MM.1S (cell line): Measurements from ENCODE around the gene YDJC.

ENCODE experiments used
- DNase-seq: peaks from one replicate; pipeline ENCODE4 v3.0.0-alpha.2; 2015
- H2AFZ ChIP-seq: fragments of 300-600 bp; sonication (generic); 2 replicates; pipeline ENCODE4 v1.6.0; 2016; ENCODE audit warnings: antibody characterized with exemption, low read length
- H3F3A ChIP-seq: fragments of 300-600 bp; sonication (generic); 2 replicates; pipeline ENCODE4 v1.6.1; 2016; ENCODE audit warnings: mild to moderate bottlenecking, antibody characterized with exemption, low read length, moderate library complexity, mixed read lengths; ENCODE audit not compliant: insufficient read depth
- H3K27ac ChIP-seq: fragments of 300-600 bp; sonication (generic); 2 replicates; pipeline ENCODE4 v1.5.1; 2016; ENCODE audit warnings: mild to moderate bottlenecking, low read length
- H3K27me3 ChIP-seq: fragments of 300-600 bp; sonication (generic); replicated peaks from 2 replicates; pipeline ENCODE4 v1.6.0; 2016; ENCODE audit warnings: low read length; ENCODE audit not compliant: insufficient read depth
- H3K36me3 ChIP-seq: fragments of 300-600 bp; sonication (generic); replicated peaks from 2 replicates; pipeline ENCODE4 v1.6.1; 2016; ENCODE audit warnings: mild to moderate bottlenecking, low read length, mixed read lengths; ENCODE audit not compliant: insufficient read depth
- H3K4me1 ChIP-seq: fragments of 300-600 bp; sonication (generic); 2 replicates; pipeline ENCODE4 v1.6.1; 2016; ENCODE audit warnings: low read length, mixed read lengths
- H3K4me2 ChIP-seq: fragments of 300-600 bp; sonication (generic); 2 replicates; pipeline ENCODE4 v1.6.0; 2016; ENCODE audit warnings: low read depth, low read length
- H3K4me3 ChIP-seq: fragments of 300-600 bp; sonication (generic); 2 replicates; pipeline ENCODE4 v1.5.1; 2016; ENCODE audit warnings: low read length, mixed read lengths
- H3K79me2 ChIP-seq: fragments of 300-600 bp; sonication (generic); 2 replicates; pipeline ENCODE4 v1.6.1; 2016; ENCODE audit warnings: mixed run types, low read length, mixed read lengths
- H3K9ac ChIP-seq: fragments of 300-600 bp; sonication (generic); 2 replicates; pipeline ENCODE4 v1.6.1; 2016; ENCODE audit warnings: low read length, mixed read lengths
- H3K9me2 ChIP-seq: fragments of 300-600 bp; sonication (generic); replicated peaks from 2 replicates; pipeline ENCODE4 v1.6.1; 2016; ENCODE audit warnings: mild to moderate bottlenecking, low read length, mixed read lengths; ENCODE audit not compliant: insufficient read depth
- H3K9me3 ChIP-seq: fragments of 300-600 bp; sonication (generic); replicated peaks from 2 replicates; pipeline ENCODE4 v1.6.1; 2016; ENCODE audit warnings: mild to moderate bottlenecking, low read length, mixed read lengths; ENCODE audit not compliant: insufficient read depth
- H4K20me1 ChIP-seq: fragments of 300-600 bp; sonication (generic); 2 replicates; pipeline ENCODE4 v1.6.1; 2016; ENCODE audit warnings: mild to moderate bottlenecking, low read length, moderate library complexity, mixed read lengths; ENCODE audit not compliant: insufficient read depth
- CTCF ChIP-seq: fragments of 300-600 bp; sonication (generic); IDR thresholded peaks from 2 replicates; pipeline ENCODE4 v1.5.1; 2016; ENCODE audit warnings: antibody characterized with exemption, low read length, mixed read lengths
- EZH2 ChIP-seq: fragments of 300-600 bp; sonication (generic); optimal IDR thresholded peaks from 2 replicates; pipeline ENCODE3; 2017; ENCODE audit warnings: low read depth, mild to moderate bottlenecking, antibody characterized with exemption, low read length, mixed read lengths
- EZH2phosphoT487 ChIP-seq: fragments of 300-600 bp; sonication (generic); IDR thresholded peaks from 2 replicates; pipeline ENCODE4 v1.6.1; 2018; ENCODE audit warnings: antibody characterized with exemption, low read length

YDJC gene

GRCh38 chr22:21594865-21595452 is 34.9 kb downstream of the YDJC start:
- H3K4me3 ChIP-seq: no peak overlapping the region
- no peak for DNase-seq
- peaks cover 100% of the 10 kb centered on the region for H3K79me2 ChIP-seq
- TF ChIP-seq EZH2phosphoT487 (no peak), CTCF (no peak), EZH2 (no peak)
- H3K4me1 ChIP-seq: no peaks in the 10 kb centered on the region
- H3K27me3 ChIP-seq: no peaks in the 10 kb centered on the region
- no peak overlapping the region for H3K9ac ChIP-seq
- H3K9me2 ChIP-seq: no peaks in the 10 kb centered on the region
- H4K20me1 ChIP-seq: peaks cover 45% of the 10 kb centered on the region
- no peaks in the 10 kb centered on the region for H3F3A ChIP-seq
- no peak overlapping the region for H3K4me2 ChIP-seq
- 0 out of 2 replicates have a peak, but pooled peaks cover 3% of the 10 kb centered on the region for H3K36me3 ChIP-seq
- H3K27ac ChIP-seq: no peak overlapping the region
- H3K9me3 ChIP-seq: no peaks in the 10 kb centered on the region
- no peak overlapping the region for H2AFZ ChIP-seq

DNA sequence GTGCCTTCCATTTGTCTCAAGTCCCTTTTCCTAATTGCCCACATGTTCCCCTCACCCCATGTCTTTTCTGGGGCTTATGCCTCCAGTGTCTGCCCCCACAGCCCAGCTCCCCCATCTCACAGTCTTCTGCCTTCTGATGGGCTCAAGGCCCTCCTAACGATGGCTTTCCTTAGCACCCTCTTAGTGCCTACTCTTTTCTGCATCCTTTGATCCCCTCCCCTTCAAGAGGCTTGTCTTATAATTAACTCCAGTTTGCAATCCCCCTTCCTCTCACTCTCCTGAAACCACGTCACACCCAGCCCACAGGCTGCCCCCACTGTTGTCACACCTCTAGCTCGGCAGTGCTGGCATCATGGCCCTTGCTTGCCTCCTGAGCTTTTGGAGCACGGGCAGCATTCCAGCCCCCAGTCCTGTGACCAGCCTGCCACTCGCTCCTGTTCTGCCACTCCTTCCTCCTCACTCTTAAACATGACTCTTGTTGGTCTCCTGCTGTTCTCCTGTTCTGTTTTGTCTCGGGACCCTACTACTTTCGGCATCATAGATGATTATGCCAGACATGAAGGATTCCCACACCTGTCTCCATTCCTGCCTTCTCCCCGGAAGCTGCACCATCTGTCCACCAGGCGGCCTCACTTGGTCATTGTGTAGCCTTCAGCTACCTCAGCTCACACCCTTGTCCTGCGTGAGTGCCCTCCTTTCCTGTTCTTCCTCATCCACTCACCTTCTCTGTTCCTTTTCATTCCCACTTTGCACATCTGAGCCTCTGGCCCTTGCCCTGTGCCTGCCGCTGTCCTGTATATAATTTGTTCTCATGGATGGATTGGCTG is 36.2 kb downstream of the YDJC start:
- Histone ChIP-seq H3K4me2 (no peak overlapping the region), H3K27ac (no peak overlapping the region), H3K4me1 (no peaks in the 10 kb centered on the region), H3K4me3 (no peak overlapping the region), H3K9me3 (no peaks in the 10 kb centered on the region), H3K27me3 (no peaks in the 10 kb centered on the region), H3K79me2 (peaks cover 100% of the 10 kb centered on the region), H4K20me1 (peaks cover 49% of the 10 kb centered on the region), H2AFZ (no peak overlapping the region), H3K9me2 (no peaks in the 10 kb centered on the region), H3K9ac (no peak overlapping the region), H3K36me3 (0 out of 2 replicates have a peak, but pooled peaks cover 3% of the 10 kb centered on the region), H3F3A (no peaks in the 10 kb centered on the region)
- TF ChIP-seq CTCF (no peak), EZH2phosphoT487 (no peak), EZH2 (no peak)
- DNase-seq: no peak

DNA sequence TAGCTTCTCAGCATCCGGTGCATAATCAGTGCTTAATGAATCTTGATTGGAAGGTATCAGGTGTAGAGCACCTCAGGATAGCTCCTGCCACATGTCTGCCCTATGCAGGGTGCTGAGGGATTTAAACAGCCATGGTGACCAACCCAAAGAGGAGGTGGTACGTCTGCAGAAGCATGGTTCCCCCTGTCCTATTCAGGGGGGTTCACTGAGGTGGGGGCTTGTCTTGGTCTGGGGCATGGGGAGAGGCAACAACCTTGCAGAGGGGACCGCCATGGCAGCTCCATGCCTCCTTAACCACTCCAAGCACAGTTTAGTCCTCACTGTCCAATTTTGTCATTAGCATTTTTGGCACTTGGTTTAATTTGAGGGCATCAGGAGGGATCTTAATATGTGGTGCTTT is 37.4 kb downstream of the YDJC start:
- Histone ChIP-seq H3K36me3 (0 out of 2 replicates have a peak, but pooled peaks cover 3% of the 10 kb centered on the region), H4K20me1 (peaks cover 54% of the 10 kb centered on the region), H2AFZ (no peak overlapping the region), H3K9me3 (no peaks in the 10 kb centered on the region), H3K9me2 (no peaks in the 10 kb centered on the region), H3K27me3 (no peaks in the 10 kb centered on the region), H3K79me2 (peaks cover 96% of the 10 kb centered on the region), H3K4me2 (no peak overlapping the region), H3K9ac (no peak overlapping the region), H3K4me3 (no peak overlapping the region), H3K27ac (no peak overlapping the region), H3K4me1 (peaks cover 10% of the 10 kb centered on the region), H3F3A (peaks cover 10% of the 10 kb centered on the region)
- no peak for TF ChIP-seq EZH2phosphoT487
- TF ChIP-seq EZH2: no peak
- no peak for TF ChIP-seq CTCF
- no peak for DNase-seq
